Fibroblast of the conjunctiva (primary cell): Measurements from ENCODE around the gene RGSL1.

ENCODE experiments used
- DNase-seq: peaks from one replicate; pipeline ENCODE4 v3.0.0-alpha.2; 2010; ENCODE audit warnings: low read depth

RGSL1 gene

DNA sequence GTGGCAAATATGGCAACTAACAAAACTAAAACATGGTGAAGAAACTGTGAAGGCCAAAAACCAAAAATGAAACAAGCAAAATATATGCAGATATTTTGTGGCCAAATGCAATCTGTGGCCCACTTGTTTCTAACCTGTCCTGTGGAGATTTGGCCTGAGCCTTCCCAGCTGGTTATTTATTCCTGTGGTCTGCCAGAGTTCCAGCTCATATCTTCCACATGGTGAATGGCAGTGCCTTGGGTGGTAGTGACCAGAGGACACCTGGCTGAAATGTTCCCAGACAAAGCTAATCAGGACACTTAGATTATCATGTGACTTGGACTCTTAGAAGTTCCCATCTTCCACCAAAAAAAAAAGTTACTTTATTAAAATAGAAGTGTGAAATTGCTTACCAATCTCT, 99.4 kb downstream of the RGSL1 start:
- DNase-seq: no peak

DNA sequence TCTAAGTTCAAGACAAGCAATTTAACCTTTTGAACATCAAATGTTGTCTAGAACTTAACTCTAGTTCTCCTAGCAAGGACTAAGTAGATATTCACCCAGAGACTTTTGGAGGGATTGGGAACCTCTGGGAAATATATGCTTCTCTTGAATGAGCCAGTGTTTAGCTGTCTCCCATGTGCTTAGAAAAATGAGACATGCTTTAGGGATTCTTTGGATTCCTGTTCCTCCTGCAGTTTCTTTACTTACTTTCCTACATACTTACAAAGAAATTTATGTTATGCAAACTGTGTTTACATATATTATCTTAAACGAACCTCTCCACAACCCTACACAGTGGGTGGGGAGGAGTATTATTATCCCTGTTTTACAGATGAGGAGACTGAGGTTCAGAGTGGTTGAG, 99.9 kb downstream of the RGSL1 start:
- DNase-seq: no peak

DNA sequence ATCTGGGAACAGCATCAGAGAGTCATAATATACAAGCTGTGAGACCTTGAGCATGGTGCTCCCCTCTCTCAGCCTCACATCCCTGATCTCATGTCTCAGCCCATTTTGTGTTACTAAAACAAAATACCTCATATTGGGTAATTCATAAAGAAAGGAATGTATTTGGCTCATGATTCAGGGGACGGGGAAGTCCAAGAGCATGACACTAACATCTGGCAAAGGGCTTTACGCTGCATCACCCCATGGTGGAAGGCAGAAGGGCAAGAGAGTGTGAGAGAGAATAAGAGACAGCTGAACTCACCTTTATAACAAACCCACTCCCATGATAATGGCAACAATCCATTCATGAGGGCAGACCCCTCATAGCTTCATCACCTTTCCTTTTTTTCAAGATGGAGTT, 102.6 kb downstream of the RGSL1 start:
- no peak for DNase-seq

DNA sequence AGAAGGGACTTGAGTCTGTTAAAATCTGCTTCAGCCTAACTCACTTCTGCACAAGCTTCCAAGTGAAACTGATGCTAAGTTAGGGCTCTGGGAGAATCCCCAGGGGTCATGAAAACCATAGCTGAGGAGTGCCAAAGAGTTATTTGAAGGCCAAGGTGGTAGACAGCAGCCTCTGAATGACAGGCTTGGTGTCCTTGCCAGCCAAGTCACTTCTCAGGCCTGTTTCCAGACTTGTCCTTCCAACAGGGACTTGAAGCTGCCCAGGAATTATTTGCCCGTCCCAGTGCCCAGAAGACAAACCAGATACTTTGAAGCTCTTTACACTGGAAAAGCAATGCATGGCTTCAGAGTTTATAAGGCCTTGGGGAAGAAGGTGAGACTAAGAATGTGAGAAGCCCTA, 105.5 kb downstream of the RGSL1 start:
- no peak for DNase-seq

DNA sequence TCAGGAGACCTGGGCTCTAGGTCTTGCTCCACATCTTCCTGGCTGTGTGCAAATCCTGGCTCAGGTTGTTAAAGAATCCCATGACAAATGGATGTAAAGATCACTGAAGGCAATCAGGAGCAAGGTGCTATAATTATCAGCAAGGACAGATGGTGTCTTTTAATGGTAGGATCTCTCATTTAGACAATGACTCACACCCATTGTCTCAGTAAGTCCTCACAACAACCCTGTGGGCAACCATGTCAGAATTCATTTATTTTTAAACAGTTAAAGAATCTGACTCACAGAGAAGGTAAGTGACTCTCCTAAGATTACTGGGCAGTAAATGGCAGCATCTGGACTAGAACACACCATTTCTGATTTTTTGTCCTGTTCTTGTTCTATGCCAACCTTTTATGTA, 106.3 kb downstream of the RGSL1 start:
- no peak for DNase-seq

DNA sequence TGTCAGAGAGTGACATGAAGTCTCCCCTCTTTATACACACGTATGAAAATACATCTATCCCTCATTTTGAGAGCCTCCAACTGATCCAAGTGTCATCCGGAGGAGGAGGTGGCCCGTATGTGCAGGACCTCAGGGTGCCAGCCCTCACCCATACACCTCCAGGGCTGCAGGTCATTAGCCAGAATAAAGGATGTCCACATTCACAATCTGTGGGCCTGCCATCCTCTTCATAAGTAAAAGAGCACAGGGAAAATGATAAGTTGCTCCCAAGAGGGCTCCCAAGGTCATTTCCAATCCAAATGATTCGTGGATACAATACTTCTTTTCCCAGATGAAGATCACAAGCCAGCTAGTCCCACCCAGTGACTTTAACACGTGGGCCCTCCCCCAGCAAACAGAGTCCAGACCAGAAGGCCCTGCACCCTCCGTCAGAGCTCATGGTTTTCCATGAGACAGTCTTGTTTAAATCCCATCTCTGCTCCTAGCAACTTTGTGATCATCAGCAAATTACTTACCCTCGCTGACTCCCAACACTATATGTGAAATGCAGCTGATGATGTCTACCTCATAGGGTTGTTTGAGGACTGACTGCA, 110.5 kb downstream of the RGSL1 start:
- no peak for DNase-seq

DNA sequence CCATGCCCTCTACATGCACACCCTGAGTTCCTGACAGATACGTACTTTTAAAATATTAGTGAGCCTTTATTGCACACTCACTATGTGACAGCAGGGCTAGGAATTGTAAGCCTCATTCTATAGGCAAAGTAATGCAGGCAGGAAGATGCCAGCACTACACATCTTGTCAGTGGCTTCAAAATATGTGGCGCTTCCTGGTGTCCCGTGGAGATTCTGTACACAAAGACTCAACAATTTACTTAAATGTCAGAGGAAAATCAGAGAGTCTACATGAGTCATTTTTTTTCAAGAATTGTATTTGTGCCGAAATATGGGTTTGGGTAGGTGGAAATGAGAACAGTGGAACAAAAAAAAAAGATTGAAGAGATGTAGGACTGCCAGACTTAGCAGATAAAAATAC, 111.5 kb downstream of the RGSL1 start:
- no peak for DNase-seq

DNA sequence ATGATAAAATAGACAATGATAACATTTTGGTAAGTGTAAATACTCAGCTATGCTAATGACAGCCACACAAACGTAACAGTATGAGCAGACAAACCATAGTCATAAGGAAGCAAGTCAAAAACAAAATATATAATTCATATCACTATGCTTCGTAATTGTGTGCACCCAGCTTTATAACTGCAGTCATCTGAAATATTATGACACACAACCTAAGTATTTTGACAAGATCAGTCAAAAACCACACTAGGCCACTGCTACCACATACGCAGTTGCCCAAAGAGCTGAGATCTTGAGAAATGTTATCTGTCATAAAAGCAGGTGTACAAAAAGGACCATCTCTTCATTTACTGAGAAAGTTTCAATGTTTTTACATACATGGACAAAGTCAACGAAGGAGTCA, 113.1 kb downstream of the RGSL1 start:
- no peak for DNase-seq

DNA sequence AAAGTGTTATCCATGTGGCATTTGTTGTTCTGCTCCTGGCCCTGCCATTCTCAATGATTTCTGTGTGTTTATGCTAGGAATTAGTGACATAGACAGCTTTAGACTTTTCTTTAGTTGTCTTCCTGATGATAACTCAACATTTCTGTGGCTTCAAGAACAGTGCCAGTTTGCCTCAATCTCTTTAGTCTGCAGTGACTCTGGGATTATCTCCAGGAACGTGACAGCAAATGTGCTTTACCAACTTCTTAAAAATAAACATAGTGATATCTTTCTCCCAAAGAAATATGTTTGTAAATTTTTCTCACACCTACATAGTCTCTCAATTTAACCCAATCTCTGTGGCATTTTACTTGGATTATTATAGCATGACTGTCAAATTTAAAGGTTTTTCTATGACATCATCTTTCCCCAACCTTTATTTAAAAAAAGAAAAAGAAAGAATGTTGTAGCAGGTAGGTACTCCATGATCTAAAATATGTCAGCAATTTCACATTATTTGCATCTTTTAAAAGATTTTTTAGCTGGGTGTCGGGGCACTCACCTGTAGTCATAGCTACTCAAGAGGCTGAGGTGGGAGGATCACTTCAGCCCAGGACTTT, 114.6 kb downstream of the RGSL1 start:
- DNase-seq: no peak

DNA sequence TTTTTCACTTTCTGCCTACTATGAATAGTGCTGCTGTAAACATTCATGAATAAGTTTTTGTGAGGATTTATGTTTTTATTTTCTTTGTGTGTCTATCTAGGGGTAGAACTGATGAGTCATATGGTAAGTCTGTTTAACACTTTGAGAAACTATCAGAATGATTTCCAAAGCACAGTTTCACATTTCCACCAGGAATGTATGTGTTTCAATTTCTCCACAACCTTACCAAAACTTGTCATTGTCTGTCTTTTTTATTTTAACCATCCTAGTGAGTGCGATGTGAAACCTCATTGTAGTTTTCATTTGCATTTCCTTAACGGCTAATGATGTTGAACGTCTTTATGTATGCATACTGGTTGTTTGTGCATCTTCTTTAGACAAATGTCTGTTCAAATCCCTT, 115.6 kb downstream of the RGSL1 start:
- DNase-seq: no peak

DNA sequence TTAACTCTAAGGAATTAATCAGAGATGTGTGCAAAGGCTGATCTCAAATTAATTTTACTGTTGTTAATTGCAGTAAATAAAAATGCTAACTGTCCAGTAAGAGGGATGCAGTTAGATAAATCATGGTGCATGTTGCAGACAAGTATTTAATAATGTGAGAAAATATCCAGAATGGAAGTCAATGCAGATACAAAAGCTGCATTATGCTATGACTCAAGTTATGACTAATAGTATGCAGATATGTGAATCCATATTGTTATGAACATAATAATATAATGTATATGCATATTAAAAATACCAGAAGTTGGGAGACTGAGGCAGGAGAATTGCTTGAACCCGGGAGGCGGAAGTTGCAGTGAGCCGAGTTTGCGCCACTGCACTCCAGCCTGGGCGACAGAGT, 117.7 kb downstream of the RGSL1 start:
- DNase-seq: no peak

DNA sequence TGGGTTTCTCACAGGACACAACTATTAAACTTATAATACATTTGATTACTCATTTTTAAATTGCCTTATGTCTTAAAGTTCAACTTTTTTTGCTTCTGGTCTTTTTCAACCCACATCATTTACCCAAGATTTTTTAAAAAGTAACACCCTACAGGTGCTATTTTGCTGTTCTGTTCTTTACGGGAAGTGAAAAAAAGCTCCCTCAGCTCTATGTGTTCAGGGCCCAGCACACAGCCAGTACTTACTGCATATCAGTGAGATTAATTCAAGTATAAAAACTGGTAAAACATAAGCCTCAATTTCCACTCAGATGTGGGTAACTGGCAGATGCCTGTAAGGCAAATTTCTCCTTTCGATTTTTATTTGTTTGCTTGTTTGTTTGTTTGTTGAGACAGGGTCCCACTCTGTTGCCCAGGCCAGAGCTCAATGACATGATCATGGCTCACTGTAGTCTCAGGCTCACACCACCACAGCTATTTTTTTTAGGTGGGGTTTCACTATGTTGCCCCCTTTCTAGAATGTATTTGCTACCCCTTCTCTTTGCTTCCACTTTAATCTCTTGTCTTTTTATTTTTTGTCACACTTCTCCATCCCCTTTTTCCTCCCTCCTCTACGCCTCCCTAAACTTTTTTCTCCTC, 118.8 kb downstream of the RGSL1 start:
- DNase-seq: no peak

DNA sequence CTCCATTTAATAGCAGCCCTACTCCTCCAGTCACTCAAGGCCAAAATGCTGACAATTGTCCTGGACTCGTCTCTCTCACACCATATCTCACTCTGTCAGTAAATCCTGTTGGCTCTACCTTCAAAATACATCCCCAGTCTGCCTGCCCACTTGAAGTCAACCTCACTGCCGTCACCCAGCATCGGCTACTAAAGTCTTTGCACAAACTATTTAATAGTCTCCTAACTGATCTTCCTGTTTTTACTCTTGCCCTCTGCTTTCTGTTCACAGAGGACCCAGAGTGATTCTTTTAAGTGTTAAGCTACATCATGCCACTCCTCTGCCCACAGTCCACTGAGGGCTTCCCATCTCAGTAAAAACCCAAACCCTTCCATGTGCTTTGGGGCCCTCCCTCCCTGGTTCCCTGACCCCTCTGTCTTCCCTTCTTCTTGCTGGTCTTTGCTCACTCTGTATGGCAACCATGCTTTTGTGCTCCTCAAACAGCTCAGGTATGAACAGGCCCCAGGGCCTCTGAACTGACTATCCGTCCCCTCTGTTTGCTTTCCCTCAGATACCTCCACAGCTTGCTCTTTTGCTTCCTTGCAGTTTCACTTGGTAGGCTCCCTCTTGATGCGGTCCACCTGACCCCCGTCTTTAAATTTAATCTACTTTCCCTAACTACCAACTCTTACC, 120.1 kb downstream of the RGSL1 start:
- DNase-seq: no peak

DNA sequence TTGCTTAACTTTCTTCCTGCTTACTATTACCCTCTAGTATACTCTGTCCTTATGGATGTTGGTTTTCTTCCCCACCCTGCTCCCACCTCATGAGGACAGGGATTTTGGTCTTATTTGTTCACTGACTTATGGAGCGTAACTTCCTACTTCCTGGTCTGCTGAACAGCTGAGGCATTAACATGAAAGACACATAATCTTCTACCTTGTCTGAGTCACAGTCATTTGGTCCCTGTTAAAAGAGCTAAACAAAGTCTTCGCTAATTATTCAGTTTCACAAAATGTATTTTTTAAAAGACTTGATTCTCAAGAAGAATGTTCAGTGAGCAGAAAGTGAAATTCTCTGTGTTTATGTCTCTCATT, 120.6 kb downstream of the RGSL1 start:
- no peak for DNase-seq

DNA sequence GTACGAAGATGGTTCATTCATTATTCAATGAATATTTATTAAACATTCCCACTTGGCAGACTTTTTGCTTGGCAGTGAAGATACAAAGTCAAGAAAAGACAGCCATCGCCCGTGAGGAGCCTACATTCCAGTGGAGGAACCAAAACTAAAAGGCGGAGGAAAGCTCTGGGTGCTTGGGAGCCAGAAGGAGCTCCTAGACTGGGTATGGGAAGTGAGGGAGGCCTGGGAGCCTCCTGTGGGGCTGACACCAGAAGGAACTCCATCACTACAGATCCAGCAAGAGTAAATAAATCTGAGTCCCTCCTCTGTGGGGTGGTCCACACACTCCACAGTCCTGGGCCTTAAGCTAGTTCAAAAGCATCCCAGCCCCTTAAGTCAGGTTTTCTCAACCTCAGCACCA, 124.2 kb downstream of the RGSL1 start:
- DNase-seq: no peak

DNA sequence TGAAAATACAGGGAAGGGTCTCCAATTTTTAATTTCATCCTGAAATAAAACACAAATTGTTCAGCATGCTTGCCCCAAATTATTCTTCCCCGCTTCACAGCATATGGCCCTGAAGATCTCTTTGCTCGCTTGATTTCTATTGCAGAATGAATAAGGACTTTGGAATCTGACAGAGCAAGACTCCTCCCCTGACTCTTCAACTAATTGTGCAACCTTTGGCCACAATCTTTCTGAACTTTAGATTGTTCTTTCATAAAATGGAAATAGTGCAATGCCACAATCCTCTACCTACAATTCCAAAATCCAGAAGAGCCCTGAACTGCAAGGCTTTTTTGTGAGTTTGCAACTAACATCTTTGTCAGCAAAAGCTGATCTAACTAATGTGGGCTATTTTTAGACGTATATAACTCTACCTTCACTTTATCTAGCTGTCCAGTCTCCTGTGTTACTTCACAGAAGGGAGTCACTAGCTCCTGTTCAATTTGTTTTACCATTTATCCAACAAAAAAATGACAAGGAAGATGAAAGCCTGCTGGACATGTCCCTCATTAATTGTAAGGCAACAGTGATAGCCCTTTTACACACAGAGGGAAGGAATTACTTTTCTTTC, 125.7 kb downstream of the RGSL1 start:
- peak; percentile 49 for DNase-seq

DNA sequence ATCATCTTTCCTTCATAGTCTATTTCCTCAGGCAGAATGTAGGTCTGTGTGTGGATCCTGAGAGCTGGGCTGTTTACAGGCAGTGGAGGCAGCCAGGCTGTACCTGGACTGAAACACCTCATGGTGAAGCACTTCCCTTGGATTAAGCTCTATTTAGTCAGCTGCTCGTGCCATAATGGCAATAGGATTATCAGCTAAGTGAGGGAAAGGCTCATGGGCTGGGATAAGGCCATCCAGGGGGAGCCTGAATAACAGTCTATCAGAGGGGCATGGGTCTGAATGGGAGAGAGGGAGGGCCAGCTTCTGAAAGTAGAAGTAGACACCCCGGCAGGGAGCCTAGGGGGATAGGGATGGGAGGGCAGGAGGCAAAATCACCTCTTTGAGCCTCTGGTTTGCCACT, 130.8 kb downstream of the RGSL1 start:
- no peak for DNase-seq

DNA sequence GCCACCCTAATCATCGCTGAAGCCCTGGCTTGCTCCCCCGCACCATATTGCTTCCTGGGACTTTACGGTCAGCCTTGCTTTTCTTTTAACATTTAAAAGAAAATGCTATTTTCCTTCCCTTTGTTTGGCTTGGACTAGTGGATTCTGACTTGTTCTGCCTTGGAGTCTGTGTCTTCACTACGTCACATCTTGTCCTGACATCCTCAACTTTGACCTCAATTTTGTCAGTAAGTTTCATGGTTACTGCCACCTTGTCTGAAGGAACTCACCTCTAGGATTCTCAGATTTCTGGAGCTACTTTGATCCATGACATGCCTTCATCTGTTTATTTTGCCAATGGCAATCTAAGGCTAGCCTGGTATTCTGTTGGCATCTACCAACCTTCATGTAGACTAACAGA, 134.8 kb downstream of the RGSL1 start:
- no peak for DNase-seq

DNA sequence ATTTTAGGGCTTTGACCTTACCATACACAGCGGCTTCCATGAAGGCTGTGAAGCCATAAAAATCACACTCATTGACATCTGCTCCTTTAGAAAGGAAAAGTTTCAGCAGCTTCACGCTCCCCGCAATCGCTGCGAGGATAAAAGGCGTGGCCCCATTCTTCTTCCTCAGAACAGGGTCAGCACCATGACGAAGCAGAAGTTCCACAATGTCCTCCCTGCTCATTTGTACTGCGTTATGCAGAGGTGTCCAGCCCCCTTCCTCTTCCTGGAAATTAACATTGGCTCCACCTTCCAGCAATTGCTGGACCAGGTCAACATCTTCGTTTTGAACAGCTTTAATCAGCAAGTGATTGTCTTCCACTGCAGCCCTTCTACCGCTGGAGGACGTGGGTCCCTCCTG, 136.4 kb downstream of the RGSL1 start:
- DNase-seq: no peak

DNA sequence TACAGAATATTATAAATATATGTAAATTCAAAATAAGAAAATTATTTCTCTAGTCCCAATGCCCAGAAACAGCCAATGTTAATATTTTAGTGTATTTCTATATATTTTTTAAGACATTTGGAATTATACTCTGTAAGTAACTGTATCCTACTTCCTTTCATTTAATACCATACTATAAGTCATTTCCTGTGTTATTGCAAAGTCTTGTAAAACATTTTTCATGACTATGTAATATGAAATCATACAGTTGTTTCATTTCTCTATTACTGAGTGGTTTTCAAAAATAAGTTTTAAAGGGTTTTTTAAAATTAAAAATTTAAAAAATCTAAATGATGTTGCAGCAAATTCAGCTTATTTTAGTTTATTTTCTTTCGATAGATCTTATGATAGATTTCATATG, 137.1 kb downstream of the RGSL1 start:
- DNase-seq: no peak

DNA sequence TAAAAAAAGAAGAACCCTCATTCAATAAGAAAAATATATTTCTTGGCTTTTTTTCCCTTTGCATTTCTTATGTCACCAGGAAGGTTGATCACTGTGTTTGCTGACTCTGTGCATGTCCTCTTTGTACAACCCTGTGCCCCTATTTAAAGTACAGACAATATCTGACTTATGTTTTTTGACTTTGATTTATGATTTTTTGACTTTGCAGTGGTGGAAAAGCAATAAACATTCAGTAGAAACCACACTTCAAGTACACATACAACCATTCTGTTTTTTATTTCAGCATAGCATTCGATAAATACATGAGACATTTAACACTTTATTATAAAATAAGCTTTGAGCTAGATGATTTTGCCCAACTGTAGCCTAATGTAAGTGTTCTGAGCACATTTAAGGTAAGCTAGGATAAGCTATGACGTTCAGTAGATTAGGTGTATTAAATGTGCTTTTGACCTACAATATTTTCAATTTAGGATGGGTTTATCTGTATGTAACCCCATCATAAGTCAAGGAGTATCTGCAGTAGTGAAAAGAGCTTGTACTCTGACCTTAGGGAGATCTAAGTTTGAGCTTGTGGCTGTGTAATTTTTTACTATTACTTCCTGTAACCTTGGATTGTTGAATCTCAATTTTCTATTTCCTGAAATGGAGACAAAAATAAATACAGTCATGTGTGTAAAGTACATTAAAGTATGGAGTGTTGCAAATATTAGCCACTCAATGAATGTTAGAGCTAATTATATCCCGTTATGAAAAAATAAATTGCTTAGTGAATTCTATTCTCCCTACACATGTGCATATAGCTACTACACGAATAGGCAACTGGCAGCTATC, 137.9 kb downstream of the RGSL1 start:
- no peak for DNase-seq
